ENCODE results near the gene COL28A1.

- TF ChIP-seq EZH2 (IDR thresholded peaks at IDR 0.05) = no peak
- no peak for TF ChIP-seq POLR2AphosphoS5 (IDR thresholded peaks at IDR 0.05; ENCODE audit: borderline replicate concordance, low read depth, low read length)
Observed at GRCh38 chr7:7517754-7518153, 17.9 kb downstream of the COL28A1 start.

Measured in SK-N-MC (cell line).